ENCODE measurements around the gene COL27A1. TPM values are rescaled to one million over a fixed set of nuclear protein-coding genes. Genes with fewer than 3 reads are reported as not detected.

Gene COL27A1
- polyA plus RNA-seq, 1 donor (not counting 4 experiments of a cell fraction or from before 2014, with no cell fraction given) = 14.0 TPM

DNA sequence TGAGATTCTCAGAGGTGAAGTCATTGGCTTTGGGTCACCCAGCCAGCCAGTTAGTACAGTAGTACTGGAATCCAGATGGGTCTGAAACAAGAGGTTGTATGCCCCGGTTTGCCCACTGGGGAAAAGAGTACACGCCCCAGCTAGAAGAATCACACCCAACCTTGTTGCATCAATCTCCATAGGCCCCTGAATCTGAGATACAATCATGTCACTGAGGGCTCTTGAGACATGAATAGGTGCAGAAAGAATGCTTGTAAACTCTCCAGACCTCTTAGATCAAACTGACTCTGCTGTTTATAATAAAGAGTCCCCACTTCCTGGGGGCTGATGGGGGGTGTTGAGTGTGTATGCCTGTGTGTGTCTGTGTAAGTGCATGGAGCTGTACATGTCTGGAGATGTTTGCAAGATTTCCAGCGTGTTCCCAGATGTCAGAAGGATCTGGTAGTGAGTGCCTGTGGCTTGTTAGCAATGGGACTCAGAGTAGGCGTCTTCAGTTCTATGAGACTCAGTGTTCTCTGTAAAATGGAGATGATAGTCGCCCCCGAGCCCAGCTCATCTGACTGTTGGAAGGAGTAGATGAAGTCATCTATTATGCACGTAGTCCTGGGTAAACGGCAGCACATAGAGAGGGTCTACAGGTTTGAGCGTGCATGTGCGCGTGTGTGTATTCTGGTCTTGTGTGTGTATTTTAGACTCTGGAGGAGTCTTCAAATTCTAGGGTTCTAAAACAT lies 48.2 kb downstream of the COL27A1 start:
- Histone ChIP-seq H2AFZ (ENCODE audit: control insufficient read depth, low read length) (no peak overlapping the region), H4K20me1 (ENCODE audit: control insufficient read depth, extremely low read depth, insufficient read depth, low read length) (no peaks in the 10 kb centered on the region), H3K27me3 (ENCODE audit: control insufficient read depth, extremely low read depth, insufficient read depth, low read length) (no peaks in the 10 kb centered on the region), H3K4me3 (ENCODE audit: control insufficient read depth in 2 of 3, extremely low read depth in 1 of 3, insufficient read depth in 2 of 3, low read depth in 1 of 3, low read length in 3 of 3) (no peak overlapping the region), H3K4me2 (ENCODE audit: control insufficient read depth, extremely low read depth, insufficient read depth, low read depth, low read length) (no peak overlapping the region), H3K27ac (ENCODE audit: control insufficient read depth, insufficient read depth, low read length) (no peak overlapping the region), H3K79me2 (ENCODE audit: control insufficient read depth, insufficient read depth, low read length) (no peaks in the 10 kb centered on the region), H3K9me1 (ENCODE audit: control insufficient read depth, extremely low read depth, insufficient read depth, low read length) (no peaks in the 10 kb centered on the region), H3K36me3 (ENCODE audit: control insufficient read depth in 2 of 2, extremely low read depth in 1 of 2, insufficient read depth in 2 of 2, low read length in 2 of 2) (peaks cover 13 to 30% of the 10 kb centered on the region in 2 experiments), H3K9me3 (ENCODE audit: control insufficient read depth, low read depth, low read length) (no peaks in the 10 kb centered on the region), H3K9ac (ENCODE audit: control insufficient read depth, extremely low read depth, insufficient read depth, low read length) (no peak overlapping the region), H3K4me1 (ENCODE audit: control insufficient read depth, extremely low read depth, insufficient read depth, low read length) (peaks cover 5% of the 10 kb centered on the region)
- DNase-seq (ENCODE audit: low read depth, low spot score) = no peak
- no peak for TF ChIP-seq EZH2 (IDR thresholded peaks at IDR 0.05; ENCODE audit: low read length)
- no peak for TF ChIP-seq CTCF (optimal IDR thresholded peaks at IDR 0.05 in 1 of 3, IDR thresholded peaks at IDR 0.05 in 1 of 3, conservative IDR thresholded peaks at IDR 0.05 in 1 of 3; ENCODE audit: extremely low read depth in 1 of 3, insufficient read depth in 2 of 3, low read length in 3 of 3)
- FAIRE-seq = peak; percentile 39
- dilution Hi-C loops (cut with MboI; ENCODE audit: extremely low pct_ligation_motif_present, low sequenced_read_pairs) = no loop called here

DNA sequence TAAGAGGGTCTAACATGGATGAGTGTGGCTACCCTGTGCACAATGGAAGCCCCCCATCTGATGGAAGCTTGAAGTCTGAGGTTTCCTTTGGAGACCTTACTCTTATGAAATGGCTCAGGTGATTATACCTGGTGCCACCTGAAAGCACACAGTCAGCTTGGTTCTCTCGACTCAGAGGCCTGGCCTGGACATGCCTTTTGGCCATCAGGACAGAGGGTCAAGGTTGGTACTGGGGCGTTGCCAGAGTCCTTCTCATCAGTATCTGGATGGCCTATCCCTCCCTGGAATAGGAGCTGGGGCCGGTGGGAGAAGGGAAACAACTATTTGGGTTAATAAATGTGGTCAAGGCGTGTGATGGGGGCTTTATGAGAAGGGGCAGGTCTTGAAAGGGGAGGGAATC lies 48.9 kb downstream of the COL27A1 start:
- TF ChIP-seq EZH2 (IDR thresholded peaks at IDR 0.05; ENCODE audit: low read length) (no peak), CTCF (optimal IDR thresholded peaks at IDR 0.05 in 1 of 3, IDR thresholded peaks at IDR 0.05 in 1 of 3, conservative IDR thresholded peaks at IDR 0.05 in 1 of 3; ENCODE audit: extremely low read depth in 1 of 3, insufficient read depth in 2 of 3, low read length in 3 of 3) (no peak)
- no peaks in the 10 kb centered on the region for H3K9me3 ChIP-seq (ENCODE audit: control insufficient read depth, low read depth, low read length)
- H3K79me2 ChIP-seq (ENCODE audit: control insufficient read depth, insufficient read depth, low read length) = no peaks in the 10 kb centered on the region
- no peaks in the 10 kb centered on the region for H4K20me1 ChIP-seq (ENCODE audit: control insufficient read depth, extremely low read depth, insufficient read depth, low read length)
- DNase-seq (ENCODE audit: low read depth, low spot score) = no peak
- FAIRE-seq = no peak
- dilution Hi-C loops (cut with MboI; ENCODE audit: extremely low pct_ligation_motif_present, low sequenced_read_pairs) = no loop called here
- H3K27me3 ChIP-seq (ENCODE audit: control insufficient read depth, extremely low read depth, insufficient read depth, low read length) = no peaks in the 10 kb centered on the region
- H3K27ac ChIP-seq (ENCODE audit: control insufficient read depth, insufficient read depth, low read length) = no peak overlapping the region
- peaks cover 5% of the 10 kb centered on the region for H3K4me1 ChIP-seq (ENCODE audit: control insufficient read depth, extremely low read depth, insufficient read depth, low read length)
- H3K4me2 ChIP-seq (ENCODE audit: control insufficient read depth, extremely low read depth, insufficient read depth, low read depth, low read length) = no peak overlapping the region
- no peak overlapping the region for H3K9ac ChIP-seq (ENCODE audit: control insufficient read depth, extremely low read depth, insufficient read depth, low read length)
- H2AFZ ChIP-seq (ENCODE audit: control insufficient read depth, low read length) = no peak overlapping the region
- H3K4me3 ChIP-seq (ENCODE audit: control insufficient read depth in 2 of 3, extremely low read depth in 1 of 3, insufficient read depth in 2 of 3, low read depth in 1 of 3, low read length in 3 of 3) = no peak overlapping the region
- H3K36me3 ChIP-seq (ENCODE audit: control insufficient read depth in 2 of 2, extremely low read depth in 1 of 2, insufficient read depth in 2 of 2, low read length in 2 of 2) = peaks cover 15 to 27% of the 10 kb centered on the region in 2 experiments
- H3K9me1 ChIP-seq (ENCODE audit: control insufficient read depth, extremely low read depth, insufficient read depth, low read length) = no peaks in the 10 kb centered on the region

Data from keratinocyte (primary cell).